Astrocyte of the hippocampus (primary cell): Measurements from ENCODE around the gene SLC22A3.
"Not testable (repeated sequence)": the region's sequence is repeated elsewhere in the genome, so short reads cannot be mapped to it uniquely, and the experiment has no call there.

Source experiments
- DNase-seq: peaks from one replicate; pipeline ENCODE4 v3.0.0; 2011; ENCODE audit warnings: low read depth, low spot score

SLC22A3 gene, protein sequence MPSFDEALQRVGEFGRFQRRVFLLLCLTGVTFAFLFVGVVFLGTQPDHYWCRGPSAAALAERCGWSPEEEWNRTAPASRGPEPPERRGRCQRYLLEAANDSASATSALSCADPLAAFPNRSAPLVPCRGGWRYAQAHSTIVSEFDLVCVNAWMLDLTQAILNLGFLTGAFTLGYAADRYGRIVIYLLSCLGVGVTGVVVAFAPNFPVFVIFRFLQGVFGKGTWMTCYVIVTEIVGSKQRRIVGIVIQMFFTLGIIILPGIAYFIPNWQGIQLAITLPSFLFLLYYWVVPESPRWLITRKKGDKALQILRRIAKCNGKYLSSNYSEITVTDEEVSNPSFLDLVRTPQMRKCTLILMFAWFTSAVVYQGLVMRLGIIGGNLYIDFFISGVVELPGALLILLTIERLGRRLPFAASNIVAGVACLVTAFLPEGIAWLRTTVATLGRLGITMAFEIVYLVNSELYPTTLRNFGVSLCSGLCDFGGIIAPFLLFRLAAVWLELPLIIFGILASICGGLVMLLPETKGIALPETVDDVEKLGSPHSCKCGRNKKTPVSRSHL

DNA sequence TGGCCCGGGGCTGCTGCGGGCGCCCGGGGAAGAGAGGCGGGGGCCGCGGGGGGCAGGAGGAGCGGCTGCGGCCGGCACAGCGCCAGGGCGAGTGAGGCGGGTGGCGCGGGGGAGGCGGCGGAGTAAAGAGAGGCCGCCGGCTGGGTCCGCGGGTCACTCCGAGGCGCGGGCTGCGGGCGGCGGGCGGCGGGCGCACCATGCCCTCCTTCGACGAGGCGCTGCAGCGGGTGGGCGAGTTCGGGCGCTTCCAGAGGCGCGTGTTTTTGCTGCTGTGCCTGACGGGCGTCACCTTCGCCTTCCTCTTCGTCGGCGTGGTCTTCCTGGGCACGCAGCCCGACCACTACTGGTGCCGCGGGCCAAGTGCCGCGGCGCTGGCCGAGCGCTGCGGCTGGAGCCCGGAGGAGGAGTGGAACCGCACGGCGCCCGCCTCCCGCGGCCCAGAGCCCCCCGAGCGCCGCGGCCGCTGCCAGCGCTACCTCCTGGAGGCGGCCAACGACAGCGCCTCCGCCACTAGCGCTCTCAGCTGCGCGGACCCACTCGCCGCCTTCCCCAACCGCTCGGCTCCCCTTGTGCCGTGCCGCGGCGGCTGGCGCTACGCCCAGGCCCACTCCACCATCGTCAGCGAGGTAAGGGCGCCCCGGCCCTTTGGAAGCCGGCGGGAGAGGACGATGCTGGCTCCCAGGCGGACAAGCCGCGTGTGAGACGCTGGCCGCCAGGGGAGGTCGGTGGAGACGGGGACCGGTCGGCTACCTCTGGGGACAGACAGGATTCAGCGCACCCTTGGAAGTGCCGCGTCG lies at the start of gene SLC22A3:
Gene SLC22A3 (plus strand): TSS at position 156 of the 797 bp plus-strand sequence. CDS start 42 bp downstream, at position 198.
- peak; percentile 66 for DNase-seq

DNA sequence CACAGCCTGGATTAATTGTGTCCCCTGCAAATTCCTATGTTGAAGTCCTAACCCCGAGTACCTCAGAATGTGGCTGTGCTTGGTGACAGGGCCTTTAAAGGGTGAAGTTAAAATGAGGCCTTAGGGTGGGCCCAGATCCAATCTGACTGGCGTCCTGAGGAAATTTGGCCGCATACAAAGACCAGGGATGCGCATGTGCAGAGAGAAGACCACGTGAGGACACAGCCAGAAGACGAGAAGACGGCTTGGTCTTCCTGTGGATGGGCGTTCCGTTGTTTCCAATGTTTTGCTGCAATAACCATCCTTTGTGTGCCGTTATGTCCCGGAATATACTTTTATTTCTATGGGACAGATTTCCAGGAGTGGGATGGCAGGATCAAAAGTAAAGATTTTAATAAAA lies 48.6 kb upstream of the SLC22A3 start:
- DNase-seq, result no peak

DNA sequence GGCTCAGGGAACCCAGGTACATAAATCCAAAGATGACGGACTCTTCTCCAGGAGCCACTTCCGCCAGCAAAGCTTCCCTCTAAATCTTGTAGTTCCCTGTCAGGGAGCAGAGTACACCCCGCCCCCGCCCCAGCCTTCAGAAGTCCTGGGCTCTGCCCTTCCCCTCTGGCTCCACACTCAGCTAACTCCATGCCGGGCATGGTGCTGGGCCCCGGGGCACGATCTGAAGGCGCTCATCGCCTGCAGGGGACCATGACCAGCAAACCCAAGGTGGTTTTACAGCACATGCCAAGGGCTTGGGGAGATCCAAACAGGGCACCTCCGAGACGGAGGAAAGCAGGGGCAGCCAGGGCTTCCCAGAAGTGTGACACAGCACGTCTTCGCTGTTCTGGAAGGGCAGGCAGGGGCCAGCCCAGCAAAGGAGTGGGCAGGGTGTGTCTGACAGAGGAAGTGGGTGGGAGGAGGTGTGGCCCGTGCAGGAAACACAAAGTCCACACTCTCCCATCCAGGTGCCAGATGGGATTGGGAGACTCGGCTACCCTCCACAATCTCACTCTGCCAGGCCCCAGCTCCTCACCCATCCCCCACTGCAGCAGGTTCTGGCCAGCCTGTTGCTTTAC lies 48.0 kb upstream of the SLC22A3 start:
- no peak for DNase-seq

DNA sequence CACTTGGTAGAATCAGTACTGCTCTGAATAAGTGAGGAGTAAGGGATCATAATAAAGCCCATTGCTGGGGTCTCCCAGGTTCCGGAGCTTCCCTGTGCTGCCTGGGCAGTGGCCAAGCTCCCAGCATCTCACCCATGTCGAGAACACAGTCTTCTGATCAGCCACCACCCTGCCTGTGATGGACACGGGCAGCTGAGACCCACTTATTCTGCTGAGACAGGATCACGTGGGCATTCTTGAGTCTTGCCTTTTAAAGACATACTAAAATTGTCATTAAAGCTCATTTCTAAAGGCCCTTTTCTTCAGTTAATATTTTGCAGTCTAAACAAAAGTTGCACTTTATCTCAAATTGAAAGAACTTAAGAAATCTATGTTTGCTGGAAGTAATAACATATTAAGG lies 46.8 kb upstream of the SLC22A3 start:
- no peak for DNase-seq

DNA sequence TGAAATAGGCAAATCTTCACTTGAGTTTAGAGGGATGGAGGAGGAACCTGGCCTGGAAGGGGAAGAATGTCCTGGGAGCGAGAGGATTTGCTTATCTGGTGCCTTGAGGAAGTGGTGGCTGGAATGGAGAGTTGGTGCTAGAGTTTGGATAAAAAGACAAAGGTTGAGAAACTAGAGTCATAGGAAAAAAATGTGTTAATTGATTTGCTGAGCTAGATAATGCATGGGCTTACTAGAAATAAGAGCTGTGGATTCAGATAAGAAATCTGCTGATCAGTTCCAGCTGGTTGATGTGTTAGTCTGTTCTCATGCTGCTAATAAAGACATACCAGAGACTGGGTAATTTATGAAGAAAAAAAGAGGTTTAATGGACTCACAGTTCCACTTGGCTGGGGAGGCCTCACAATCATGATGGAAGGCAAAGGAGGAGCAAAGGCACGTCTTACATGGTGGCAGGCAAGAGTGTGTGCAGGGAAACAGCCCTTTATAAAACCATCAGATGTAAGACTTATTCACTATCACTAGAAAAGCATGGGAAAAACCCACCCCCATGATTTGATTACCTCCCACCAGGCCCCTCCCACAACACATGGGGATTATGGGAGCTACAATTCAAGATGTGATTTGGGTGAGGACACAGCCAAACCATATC lies 45.6 kb upstream of the SLC22A3 start:
- not testable (repeated sequence) for DNase-seq

DNA sequence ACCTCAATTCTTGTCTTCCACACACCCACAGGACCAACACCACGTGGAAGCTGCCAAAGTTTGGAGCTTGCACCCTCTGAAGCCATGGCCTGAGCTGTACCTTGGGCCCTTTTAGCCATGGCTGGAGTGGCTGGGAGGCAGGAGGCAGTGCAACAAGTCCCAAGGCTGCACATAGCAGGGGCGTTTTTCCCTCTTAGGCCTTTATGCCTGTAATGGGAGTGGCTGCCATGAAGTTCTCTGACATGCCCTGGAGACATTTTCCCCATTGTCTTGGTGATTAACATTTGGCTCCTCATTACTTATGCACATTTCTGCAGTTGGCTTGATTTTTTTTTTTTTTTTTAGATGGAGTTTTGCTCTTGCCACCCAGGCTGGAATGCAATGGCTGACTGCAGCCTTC lies 44.4 kb upstream of the SLC22A3 start:
- DNase-seq, result no peak

DNA sequence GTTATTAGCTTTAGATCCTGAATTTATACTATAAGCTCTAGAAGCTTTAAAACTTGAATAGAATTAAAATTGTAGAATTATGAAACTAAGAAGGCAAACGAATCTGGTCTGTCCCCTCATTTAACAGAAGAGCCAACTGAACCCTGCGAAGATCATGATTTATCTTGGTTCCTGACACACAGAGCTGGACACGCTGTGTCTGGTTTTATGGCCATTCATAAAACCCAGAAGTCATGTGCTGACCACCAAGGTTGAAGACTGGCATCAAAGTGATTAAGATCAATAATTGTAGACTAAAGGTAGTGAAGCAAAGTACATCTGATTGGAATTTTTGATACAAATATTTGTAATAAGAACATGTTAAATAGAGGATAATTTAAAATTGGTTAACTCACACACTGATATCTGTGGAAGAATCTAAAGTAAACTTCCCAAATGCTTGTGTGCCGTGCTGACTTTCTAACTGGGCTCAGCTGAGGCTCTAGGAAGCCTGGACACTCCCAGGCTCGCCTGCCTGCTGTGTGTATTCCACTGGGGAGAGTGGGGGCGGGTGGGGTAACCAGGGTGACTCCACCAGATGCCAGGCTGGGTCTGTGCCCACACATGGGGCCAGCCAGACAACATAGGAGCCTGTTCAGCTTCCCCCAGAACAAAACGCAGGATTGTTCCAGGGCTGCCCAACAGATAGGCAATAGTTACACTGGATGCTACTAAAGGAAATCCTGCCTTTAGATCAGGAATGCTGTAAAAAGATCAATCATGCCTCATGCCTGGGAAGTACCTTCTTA lies 42.1 kb upstream of the SLC22A3 start:
- DNase-seq, result no peak

DNA sequence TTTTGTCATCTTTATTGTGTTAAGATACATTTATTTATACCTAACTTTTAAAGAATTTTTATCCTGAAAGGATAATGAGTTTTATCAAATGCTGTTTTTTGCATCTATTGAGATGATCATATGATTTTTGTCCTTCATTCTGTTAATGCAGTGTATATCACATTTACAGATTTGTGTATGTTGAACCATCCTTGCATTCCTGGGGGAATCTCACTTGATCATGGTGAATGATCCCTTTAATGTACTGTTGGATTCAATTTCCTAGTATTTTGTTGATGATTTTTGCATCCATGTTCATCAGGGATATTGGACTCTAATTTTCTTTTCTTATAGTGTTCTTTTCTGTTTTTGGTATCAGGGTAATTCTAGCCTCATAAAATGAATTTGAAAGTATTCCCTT lies 38.5 kb upstream of the SLC22A3 start:
- no peak for DNase-seq

DNA sequence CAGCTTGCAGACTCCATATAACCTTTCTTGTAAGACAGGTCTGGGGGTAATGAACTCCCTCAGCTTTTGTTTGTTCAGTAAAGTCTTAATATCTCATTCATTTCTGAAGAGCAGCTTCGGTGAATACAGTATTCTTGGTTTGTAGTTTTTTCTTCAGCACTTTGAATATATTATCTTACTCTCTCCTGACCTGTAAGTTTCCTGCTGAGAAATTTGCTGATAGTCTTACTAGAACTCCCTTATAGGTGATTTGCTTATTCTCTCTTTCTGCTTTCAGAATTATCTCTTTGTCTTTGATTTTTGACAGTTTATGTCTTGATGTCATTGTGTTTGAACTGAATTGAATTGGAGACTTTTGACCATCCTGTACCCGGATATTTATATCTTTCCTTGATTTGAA lies 35.3 kb upstream of the SLC22A3 start:
- no peak for DNase-seq

DNA sequence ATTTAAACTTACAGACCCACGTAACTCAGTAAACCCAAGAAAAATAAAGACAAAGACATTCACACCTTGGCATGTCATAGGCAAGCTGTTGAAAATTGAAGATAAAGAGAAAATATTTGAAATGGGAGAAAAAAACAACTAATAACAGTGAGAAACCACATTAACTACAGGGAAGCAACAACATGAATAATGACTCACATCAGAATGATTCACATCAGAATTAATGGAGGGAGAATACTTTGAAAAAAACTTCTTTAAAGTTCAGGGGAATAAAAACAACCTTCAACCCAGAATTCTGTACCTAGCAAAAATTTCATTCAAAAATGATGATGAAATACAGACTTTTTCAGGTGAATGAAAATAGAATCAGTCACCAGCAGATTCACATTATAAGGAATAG lies 32.9 kb upstream of the SLC22A3 start:
- DNase-seq, result no peak

DNA sequence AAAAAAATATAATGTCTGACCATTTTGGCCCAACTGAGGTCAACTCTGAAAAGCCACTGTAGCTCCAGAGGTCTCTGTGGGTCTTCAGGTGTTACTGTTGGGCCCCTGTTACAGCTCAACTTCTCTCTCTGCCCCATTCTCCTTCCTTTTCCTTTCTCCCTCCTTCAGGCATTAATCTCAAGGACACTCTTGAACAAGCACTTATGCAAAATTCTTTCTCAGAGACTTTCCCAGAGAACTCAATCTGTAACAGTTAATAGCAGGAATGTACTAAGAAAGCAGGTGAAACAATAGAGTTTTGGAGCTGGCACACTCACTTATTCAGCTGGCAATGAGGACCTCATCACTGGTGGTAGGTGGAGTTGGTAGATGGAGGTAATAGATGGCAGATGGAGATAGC lies 31.9 kb upstream of the SLC22A3 start:
- no peak for DNase-seq

DNA sequence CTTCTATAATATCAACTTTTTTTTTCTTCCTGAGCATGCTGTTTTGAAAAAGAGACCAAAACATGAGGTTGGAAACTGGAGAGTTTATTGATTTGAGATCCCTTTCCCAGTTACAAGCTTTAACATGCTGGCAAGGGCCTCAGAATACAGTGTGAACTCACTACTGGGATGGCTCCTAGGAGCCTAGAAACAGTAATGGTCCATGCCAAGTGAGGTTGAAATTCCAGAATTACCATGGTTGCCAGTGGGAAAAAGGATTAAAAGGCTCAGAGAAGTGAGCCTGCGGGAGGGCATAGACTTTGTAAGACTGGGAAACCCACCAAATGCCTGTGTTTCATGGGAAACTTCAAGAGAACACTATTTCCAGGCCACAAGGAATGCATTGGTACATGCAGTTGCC lies 28.9 kb upstream of the SLC22A3 start:
- DNase-seq, result no peak

DNA sequence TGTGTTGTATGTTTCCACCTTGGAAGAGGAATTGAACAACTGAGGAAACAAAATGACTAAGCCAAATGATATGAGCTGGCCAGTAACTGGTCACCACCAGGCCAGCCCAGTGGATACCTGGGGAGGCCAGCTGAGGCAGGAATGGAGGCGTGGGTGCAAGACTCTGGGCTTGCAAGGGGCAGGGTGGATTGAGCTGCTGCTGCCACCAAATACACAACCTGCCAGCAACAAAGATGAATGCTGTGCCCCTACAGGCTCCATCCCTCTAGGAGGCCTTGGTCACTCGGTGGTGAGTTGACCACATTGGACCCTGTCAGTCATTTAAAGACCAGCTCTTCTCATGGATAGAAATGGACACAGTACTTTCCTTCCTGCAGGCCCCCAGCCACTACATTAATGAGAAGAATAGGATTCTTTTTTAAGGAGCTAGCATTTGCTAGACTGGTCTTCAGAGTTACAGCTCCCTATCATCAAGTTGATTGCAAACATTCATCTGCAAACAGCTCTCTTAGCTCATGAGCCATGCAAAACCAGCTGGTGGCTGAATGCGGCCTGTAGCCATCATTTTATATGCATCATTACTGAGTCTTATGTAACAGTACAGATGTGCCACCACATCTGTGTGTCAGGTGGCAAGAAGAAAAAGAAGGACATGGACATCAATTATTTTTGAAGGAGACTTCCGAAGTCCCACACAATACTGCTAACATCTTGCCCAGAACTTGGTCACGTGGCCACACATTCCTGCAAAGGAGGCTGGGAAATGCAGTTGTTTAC lies 26.3 kb upstream of the SLC22A3 start:
- no peak for DNase-seq

DNA sequence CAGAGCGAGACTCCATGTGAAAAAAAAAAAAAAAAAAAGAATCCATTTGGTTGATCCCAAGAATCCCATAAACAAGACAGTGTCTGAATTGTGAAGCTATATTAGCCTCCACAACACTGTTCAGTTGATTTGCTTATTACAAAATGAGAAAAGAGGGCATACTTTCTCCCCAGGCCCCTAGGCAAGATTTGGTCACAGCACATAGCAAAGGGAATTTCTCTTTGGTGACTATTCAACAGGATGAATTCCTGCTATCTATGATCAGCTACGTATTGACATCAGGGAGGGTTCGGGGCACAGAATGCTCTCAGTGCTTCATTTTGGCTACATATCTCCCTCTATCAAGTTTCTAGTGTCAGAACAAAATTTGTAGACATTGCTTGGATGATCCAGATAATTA lies 20.2 kb upstream of the SLC22A3 start:
- DNase-seq, result no peak

DNA sequence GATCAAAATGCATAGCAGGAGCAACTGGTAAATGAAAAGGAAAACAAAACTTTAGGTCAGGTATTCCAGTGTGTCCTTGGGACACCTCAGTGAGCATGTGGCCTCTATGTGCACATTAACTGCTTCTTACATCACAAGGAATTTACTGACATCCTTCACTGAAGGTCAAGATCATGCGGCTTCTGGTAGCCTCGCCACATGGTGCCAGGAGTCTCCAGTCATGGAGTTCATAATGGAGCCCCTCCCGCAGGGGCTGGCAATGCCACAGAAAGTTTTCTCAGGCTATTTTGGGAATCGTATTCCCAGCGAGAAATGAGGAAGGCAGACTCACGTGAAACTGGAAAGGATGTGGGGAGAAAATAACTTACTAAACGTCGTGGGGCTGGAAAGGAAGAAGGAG lies 19.7 kb upstream of the SLC22A3 start:
- no peak for DNase-seq

DNA sequence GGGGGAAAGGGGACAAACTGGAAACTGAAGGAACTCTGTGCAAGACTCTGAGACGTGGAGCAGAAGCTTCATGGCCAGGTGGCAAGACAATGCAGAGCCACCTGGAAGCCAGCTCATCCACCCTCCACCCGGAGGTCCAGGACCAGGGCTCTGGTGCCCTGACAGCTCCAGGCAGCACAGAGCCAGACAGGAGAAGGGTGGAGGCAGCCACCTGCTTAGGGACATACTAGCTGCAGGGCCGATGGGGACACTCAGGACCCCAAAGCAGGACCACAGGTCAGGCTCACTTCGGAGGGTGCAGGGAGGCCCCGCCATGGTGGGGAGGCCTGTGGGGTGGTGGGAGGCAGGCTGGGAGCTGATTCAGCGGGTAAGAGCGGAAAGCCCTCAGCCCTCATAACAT lies 19.0 kb upstream of the SLC22A3 start:
- no peak for DNase-seq

DNA sequence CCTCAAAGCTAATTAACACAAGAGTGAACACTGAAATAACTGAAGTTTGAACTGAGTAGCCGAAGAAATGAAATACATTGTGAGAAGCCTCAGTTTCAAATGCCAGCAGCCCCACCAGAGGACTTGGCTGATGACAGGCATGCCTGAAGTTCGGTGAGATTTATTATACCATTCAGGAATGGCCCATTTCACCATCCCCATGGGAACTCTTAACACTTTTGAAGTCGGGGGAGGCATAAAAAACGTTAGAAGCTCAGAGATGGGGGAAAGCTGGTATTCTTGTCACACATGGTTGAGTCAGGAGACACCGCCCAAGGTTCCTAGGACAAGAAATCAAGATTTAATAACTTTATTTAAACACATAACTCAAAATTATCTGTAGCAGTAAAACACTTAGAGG lies 17.6 kb upstream of the SLC22A3 start:
- no peak for DNase-seq

DNA sequence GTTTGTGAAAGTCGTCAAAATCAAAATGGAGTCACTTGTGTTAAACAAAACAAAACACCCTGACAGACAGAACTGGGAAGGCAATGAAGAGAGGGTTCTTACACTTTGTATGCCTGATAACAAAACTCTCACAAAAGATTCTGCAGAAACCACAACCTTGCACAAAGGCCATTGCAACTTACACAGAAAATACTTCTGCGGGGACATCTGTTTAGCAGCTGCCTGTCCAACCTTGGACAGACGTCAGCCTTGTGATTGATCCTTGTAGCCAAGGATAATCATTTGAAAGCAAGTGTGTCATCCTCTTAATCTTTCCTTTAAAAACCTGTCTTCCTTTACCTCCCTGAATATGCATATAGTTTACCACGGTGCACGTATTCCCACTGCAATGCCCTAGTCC lies 17.0 kb upstream of the SLC22A3 start:
- no peak for DNase-seq

DNA sequence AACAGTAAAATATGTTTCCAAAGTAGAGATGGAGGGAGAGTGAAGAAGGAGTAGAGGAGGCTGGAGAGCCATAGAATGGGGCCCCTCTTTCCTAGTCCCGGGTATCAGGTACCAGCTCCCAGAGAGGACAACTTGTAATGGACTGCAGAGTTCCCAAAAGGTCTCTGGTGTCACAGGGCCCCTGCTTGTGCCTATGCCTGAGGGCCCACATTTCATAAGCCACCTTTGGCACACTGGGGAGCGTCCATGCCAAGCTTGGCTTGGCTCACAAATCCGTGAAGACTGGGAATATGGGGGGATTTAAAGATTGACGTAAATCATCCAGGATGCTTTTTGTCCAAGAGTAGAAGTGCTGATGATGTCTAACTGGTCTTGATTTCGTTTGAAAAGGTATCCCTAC lies 16.4 kb upstream of the SLC22A3 start:
- DNase-seq, result no peak

DNA sequence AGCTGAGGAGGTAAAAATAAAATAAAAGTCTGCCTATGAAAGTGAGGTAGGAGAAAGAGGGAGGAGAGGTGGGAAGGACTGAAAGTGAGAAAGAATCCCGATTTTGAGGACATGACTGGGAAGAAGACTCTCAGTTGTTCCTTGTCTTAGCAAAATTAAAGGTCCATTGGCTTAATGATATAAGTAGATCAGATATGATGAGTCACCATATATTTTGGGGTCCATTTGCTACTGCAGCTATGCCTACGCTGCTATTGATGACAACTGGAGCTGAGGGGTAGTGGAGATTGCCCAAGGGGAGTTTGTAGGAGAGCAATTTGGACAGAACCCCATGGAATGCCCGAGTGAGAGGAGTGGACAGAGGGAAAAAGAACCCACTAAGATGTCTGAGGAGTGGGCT lies 15.1 kb upstream of the SLC22A3 start:
- no peak for DNase-seq
